Osteoblast (primary cell): Measurements from ENCODE around the gene CCDC86. TPM values are rescaled to one million over a fixed set of nuclear protein-coding genes. Genes with fewer than 3 reads are reported as not detected.
A peak's percentile ranks its signal among the peaks of the same experiment; 100 is the strongest.

Experiments
- DNase-seq: peaks from one replicate; pipeline ENCODE4 v3.0.0; 2011; ENCODE audit warnings: low spot score, mixed read lengths; ENCODE audit not compliant: insufficient read length; ENCODE audit errors: missing footprints
- H2AFZ ChIP-seq: 2 replicates; pipeline ENCODE4 v1.6.0; 2011; ENCODE audit warnings: mild to moderate bottlenecking, low read length
- H3K27ac ChIP-seq: 2 replicates; pipeline ENCODE4 v1.5.1; 2011; ENCODE audit warnings: mild to moderate bottlenecking, low read depth, low read length, moderate library complexity
- H3K27me3 ChIP-seq: 2 replicates; pipeline ENCODE4 v1.6.0; 2012; ENCODE audit warnings: mild to moderate bottlenecking, control low read depth, inconsistent platforms, low read length, moderate library complexity; ENCODE audit not compliant: insufficient read depth
- H3K36me3 ChIP-seq: 2 replicates; pipeline ENCODE4 v1.5.1; 2011; ENCODE audit warnings: mild to moderate bottlenecking, low read length, control low read depth, moderate library complexity; ENCODE audit not compliant: insufficient read depth
- H3K4me1 ChIP-seq: 2 replicates; pipeline ENCODE4 v1.5.1; 2011; ENCODE audit warnings: mild to moderate bottlenecking, low read length, control low read depth, moderate library complexity; ENCODE audit not compliant: insufficient read depth
- H3K4me2 ChIP-seq: 2 replicates; pipeline ENCODE4 v1.6.0; 2011; ENCODE audit warnings: mild to moderate bottlenecking, low read length; ENCODE audit not compliant: insufficient read depth
- H3K4me3 ChIP-seq: fragments of 200-600 bp; sonication (generic); 3 replicates; pipeline ENCODE4 v1.5.1; 2012; ENCODE audit warnings: mild to moderate bottlenecking, low read length, inconsistent platforms; ENCODE audit not compliant: insufficient read depth
- H3K79me2 ChIP-seq: 2 replicates; pipeline ENCODE4 v1.6.0; 2012; ENCODE audit warnings: mild to moderate bottlenecking, low read length, control low read depth, inconsistent platforms; ENCODE audit not compliant: insufficient read depth
- H3K9me3 ChIP-seq: 2 replicates; pipeline ENCODE4 v1.5.1; 2011; ENCODE audit warnings: low read depth, low read length, control low read depth
- H4K20me1 ChIP-seq: 2 replicates; pipeline ENCODE4 v1.6.0; 2012; ENCODE audit warnings: mild to moderate bottlenecking, low read length, control low read depth; ENCODE audit not compliant: insufficient read depth
- total RNA-seq: library from RNA; depleted of rRNA; stranded (reverse); fragments of >200 nt; gene quantifications from 2 replicates; pipeline ENCODE4 v1.2.3, GENCODE V29; 2012
- TF ChIP-seq, protein P1 (sequence below): IDR thresholded peaks from 2 replicates; pipeline ENCODE4 v1.5.1; 2011; ENCODE audit warnings: mild to moderate bottlenecking, low read depth, low read length, moderate library complexity; ENCODE audit errors: extremely low read depth

CCDC86 gene
- total RNA-seq, 1 donor, result 6.2 TPM

- TF ChIP-seq, protein P1, sequence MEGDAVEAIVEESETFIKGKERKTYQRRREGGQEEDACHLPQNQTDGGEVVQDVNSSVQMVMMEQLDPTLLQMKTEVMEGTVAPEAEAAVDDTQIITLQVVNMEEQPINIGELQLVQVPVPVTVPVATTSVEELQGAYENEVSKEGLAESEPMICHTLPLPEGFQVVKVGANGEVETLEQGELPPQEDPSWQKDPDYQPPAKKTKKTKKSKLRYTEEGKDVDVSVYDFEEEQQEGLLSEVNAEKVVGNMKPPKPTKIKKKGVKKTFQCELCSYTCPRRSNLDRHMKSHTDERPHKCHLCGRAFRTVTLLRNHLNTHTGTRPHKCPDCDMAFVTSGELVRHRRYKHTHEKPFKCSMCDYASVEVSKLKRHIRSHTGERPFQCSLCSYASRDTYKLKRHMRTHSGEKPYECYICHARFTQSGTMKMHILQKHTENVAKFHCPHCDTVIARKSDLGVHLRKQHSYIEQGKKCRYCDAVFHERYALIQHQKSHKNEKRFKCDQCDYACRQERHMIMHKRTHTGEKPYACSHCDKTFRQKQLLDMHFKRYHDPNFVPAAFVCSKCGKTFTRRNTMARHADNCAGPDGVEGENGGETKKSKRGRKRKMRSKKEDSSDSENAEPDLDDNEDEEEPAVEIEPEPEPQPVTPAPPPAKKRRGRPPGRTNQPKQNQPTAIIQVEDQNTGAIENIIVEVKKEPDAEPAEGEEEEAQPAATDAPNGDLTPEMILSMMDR, result peak; percentile 37
- H3K36me3 ChIP-seq, result no peaks in the 10 kb centered on the region
- no peaks in the 10 kb centered on the region for H3K9me3 ChIP-seq
- peaks cover 6% of the 10 kb centered on the region for H3K27me3 ChIP-seq
- peaks cover 27% of the 10 kb centered on the region for H3K4me1 ChIP-seq
- no peak overlapping the region for H2AFZ ChIP-seq
- H3K4me3 ChIP-seq, result peak overlapping the region; percentile 16
- DNase-seq, result peak; percentile 69
- H4K20me1 ChIP-seq, result no peaks in the 10 kb centered on the region
- peak overlapping the region; percentile 45 for H3K27ac ChIP-seq
- peak overlapping the region; percentile 43 for H3K4me2 ChIP-seq
- no peaks in the 10 kb centered on the region for H3K79me2 ChIP-seq
These were observed 29.6 kb downstream of the CCDC86 start for GRCh38 chr11:60871378-60872061.

- Histone ChIP-seq H3K9me3 (no peaks in the 10 kb centered on the region), H3K36me3 (no peaks in the 10 kb centered on the region), H3K79me2 (no peaks in the 10 kb centered on the region), H3K4me3 (no peak overlapping the region), H4K20me1 (no peaks in the 10 kb centered on the region), H3K27ac (peak overlapping the region; percentile 45), H3K4me1 (peaks cover 27% of the 10 kb centered on the region), H3K27me3 (peaks cover 6% of the 10 kb centered on the region), H3K4me2 (peak overlapping the region; percentile 43), H2AFZ (no peak overlapping the region)
- DNase-seq, result peak; percentile 73
- TF ChIP-seq, protein P1, result no peak
These were observed 30.4 kb downstream of the CCDC86 start for GRCh38 chr11:60872124-60872960.

GRCh38 chr11:60872961-60873524 lies 31.1 kb downstream of the CCDC86 start:
- Histone ChIP-seq H3K4me2 (peak overlapping the region; percentile 25), H3K27ac (peak overlapping the region; percentile 38), H3K9me3 (no peaks in the 10 kb centered on the region), H3K4me3 (no peak overlapping the region), H3K79me2 (no peaks in the 10 kb centered on the region), H3K36me3 (no peaks in the 10 kb centered on the region), H3K27me3 (peaks cover 6% of the 10 kb centered on the region), H3K4me1 (peaks cover 27% of the 10 kb centered on the region), H4K20me1 (no peaks in the 10 kb centered on the region), H2AFZ (no peak overlapping the region)
- DNase-seq, result peak; percentile 95
- TF ChIP-seq, protein P1, result no peak

DNA sequence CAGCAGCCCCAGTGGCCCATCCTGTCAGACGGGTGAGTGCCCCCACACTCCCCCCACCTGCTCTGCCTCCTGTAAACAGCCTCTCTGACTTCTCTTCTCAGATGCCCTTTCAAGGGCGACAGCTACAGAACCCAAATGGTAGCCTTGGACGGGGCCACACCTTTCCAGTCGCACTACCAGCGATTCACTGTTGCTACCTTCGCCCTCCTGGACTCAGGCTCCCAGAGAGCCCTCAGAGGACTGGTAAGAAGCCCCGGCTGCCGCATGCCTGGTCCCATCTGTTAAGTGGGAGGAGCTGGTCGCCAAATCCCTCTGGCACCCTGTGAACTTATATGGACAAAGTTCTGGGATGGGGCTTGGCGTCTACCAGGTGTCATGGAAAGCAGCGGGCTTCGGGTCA lies 31.6 kb downstream of the CCDC86 start:
- Histone ChIP-seq H3K27me3 (peaks cover 6% of the 10 kb centered on the region), H2AFZ (no peak overlapping the region), H3K4me3 (no peak overlapping the region), H3K79me2 (no peaks in the 10 kb centered on the region), H3K4me1 (peaks cover 27% of the 10 kb centered on the region), H3K9me3 (no peaks in the 10 kb centered on the region), H3K36me3 (no peaks in the 10 kb centered on the region), H4K20me1 (no peaks in the 10 kb centered on the region), H3K27ac (no peak overlapping the region), H3K4me2 (peak overlapping the region; percentile 25)
- DNase-seq, result no peak
- TF ChIP-seq, protein P1, result no peak
